T-cell (primary cell): ENCODE results near the gene PBX1. TPM values are rescaled to one million over a fixed set of nuclear protein-coding genes. Genes with fewer than 3 reads are reported as not detected.

Source experiments
- ATAC-seq, 4 experiments: fragments of 200-7000 bp in 3 of 4; fragments of 150-1000 bp in 1 of 4; cut with Tn5 transposase; replicated peaks in 1 of 4; 1 replicate in 3 of 4; 2 replicates in 1 of 4; pipeline ENCODE4 v1.10.0; 2021; ENCODE audit warnings: moderate library complexity in 3 of 4, mild to moderate bottlenecking in 2 of 4, moderate number of reproducible peaks in 1 of 4
- CTCF ChIA-PET, 2 donors: fragments of 300-600 bp; sonication (Branson Sonifier 250); formaldehyde crosslinking; loops; one replicate each; lab custom pipeline; 2022; ENCODE audit warnings: antibody characterized with exemption in 2 of 2; lab: Charles Lee
- POLR2A ChIA-PET, 2 donors: fragments of 300-600 bp; sonication (Branson Sonifier 250); formaldehyde crosslinking; loops; one replicate each; lab custom pipeline; 2022; ENCODE audit warnings: antibody characterized with exemption in 2 of 2; lab: Charles Lee
- DNase-seq, 35 experiments: peaks; one replicate each; pipeline versions ENCODE4 v3.0.0 to v3.0.0-alpha.2; 2013 to 2023
- H3K27ac ChIP-seq: one replicate; pipeline ENCODE4 v1.5.1; 2013; ENCODE audit warnings: low read length
- H3K27me3 ChIP-seq, 2 experiments: replicated peaks in 1 of 2; 1 replicate in 1 of 2; 2 replicates in 1 of 2; pipeline versions ENCODE4 v1.6.1 to v1.7.0; 2013; ENCODE audit warnings: low read length in 1 of 2, mixed read lengths in 1 of 2; ENCODE audit not compliant: control insufficient read depth in 2 of 2, insufficient read depth in 2 of 2; ENCODE audit errors: extremely low read depth in 1 of 2
- H3K36me3 ChIP-seq, 2 donors: 1 replicate in 1 of 2; 2 replicates in 1 of 2; pipeline versions ENCODE4 v1.6.1 to v1.7.0; 2013; ENCODE audit warnings: low read length in 1 of 2; ENCODE audit not compliant: control insufficient read depth in 2 of 2, insufficient read depth in 1 of 2; ENCODE audit errors: extremely low read depth in 1 of 2
- H3K4me1 ChIP-seq, 2 experiments: 1 replicate in 1 of 2; 2 replicates in 1 of 2; pipeline versions ENCODE4 v1.6.1 to v1.7.0; 2013; ENCODE audit warnings: low read length in 2 of 2, mixed read lengths in 1 of 2; ENCODE audit not compliant: insufficient read depth in 2 of 2, control insufficient read depth in 1 of 2; ENCODE audit errors: extremely low read depth in 1 of 2
- H3K4me3 ChIP-seq, 2 donors: 1 replicate in 1 of 2; 2 replicates in 1 of 2; pipeline versions ENCODE4 v1.5.1 to v1.7.0; 2013; ENCODE audit warnings: mild to moderate bottlenecking in 2 of 2, low read length in 1 of 2, moderate library complexity in 1 of 2; ENCODE audit not compliant: control insufficient read depth in 1 of 2; ENCODE audit errors: extremely low read depth in 1 of 2
- H3K9me3 ChIP-seq: 2 replicates; pipeline ENCODE4 v1.7.0; 2013
- H3K27ac Mint-ChIP-seq, 2 donors: one replicate each; pipeline ENCODE4 v1.8.0; 2020 to 2021; ENCODE audit warnings: mild to moderate bottlenecking in 2 of 2, mixed read lengths in 2 of 2
- H3K27me3 Mint-ChIP-seq, 2 donors: one replicate each; pipeline ENCODE4 v1.8.0; 2021 to 2022; ENCODE audit warnings: mixed read lengths in 2 of 2
- H3K36me3 Mint-ChIP-seq: one replicate; pipeline ENCODE4 v1.8.0; 2021; ENCODE audit warnings: mixed read lengths
- H3K4me1 Mint-ChIP-seq, 3 donors: one replicate each; pipeline ENCODE4 v1.8.0; 2020 to 2022; ENCODE audit warnings: mixed read lengths in 3 of 3, mild to moderate bottlenecking in 1 of 3
- H3K4me3 Mint-ChIP-seq, 3 donors: one replicate each; pipeline ENCODE4 v1.8.0; 2020 to 2022; ENCODE audit warnings: mild to moderate bottlenecking in 3 of 3, mixed read lengths in 3 of 3, moderate library complexity in 3 of 3
- H3K9me3 Mint-ChIP-seq, 3 donors: one replicate each; pipeline ENCODE4 v1.8.0; 2020 to 2022; ENCODE audit warnings: mixed read lengths in 3 of 3
- WGBS: methylation state at CpG from one replicate; pipeline ENCODE4 v1.1.5; 2013; ENCODE audit warnings: missing lambda C conversion rate; ENCODE audit not compliant: insufficient coverage; 5-methylcytosine and 5-hydroxymethylcytosine counted together
- total RNA-seq, 35 experiments: library from RNA in 6 of 35; stranded (reverse) in 6 of 35; fragments of 120-200 nt in 1 of 35; gene quantifications; one replicate each; pipeline versions ENCODE4 v1.2.1 to v1.2.4 and lab custom pipeline; 2013 to 2026

Gene PBX1
- total RNA-seq, 5 donors from 2014 or later (not counting 1 experiment from before 2014, with no cell fraction given) = 0.92 to 2.9 (median 1.8) TPM

DNA sequence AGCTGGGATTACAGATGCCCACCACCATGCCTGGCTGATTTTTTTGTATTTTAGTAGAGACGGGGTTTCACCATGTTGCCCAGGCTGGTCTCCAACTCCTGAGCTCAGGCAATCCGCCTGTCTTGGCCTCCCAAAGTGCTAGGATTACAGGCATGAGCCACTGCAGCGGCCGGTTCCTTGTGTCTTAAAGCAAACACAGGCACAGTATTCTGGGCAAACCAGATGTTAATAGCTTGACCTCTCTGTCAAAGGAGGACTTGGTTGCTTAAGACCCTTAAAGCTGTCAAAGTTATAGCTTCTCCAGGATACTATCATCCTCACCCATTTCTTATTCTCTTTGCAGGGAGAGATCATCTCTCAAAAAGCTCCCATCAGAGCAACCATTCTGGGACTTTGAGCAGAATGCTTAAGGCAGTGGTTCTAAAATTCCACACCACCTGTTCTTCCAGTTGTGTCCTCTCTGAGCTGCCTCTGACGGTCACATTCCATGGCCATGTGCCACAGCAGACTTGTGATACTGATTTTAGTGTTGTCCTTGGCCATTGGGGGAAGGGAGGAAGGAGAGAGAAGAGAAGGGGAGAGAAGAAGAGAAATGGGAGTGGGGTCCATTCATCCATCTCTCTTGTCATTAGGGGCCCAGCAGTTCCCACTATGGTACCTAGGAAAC is 81.8 kb downstream of the PBX1 start:
- Mint-ChIP-seq H3K4me3 (no peak overlapping the region), H3K27me3 (no peaks in the 10 kb centered on the region), H3K9me3 (peaks cover 0 to 4% (median 0%) of the 10 kb centered on the region in 3 donors), H3K27ac (no peak overlapping the region), H3K36me3 (no peaks in the 10 kb centered on the region), H3K4me1 (no peaks in the 10 kb centered on the region)
- Histone ChIP-seq H3K27ac (no peak overlapping the region), H3K4me3 (no peak overlapping the region), H3K4me1 (no peaks in the 10 kb centered on the region), H3K36me3 (no peaks in the 10 kb centered on the region), H3K27me3 (no peaks in the 10 kb centered on the region), H3K9me3 (no peaks in the 10 kb centered on the region)
- CTCF ChIA-PET = no interaction called here
- ATAC-seq (no peak), DNase-seq (no peak)
- 82% methylated on average over 4 of the region's 5 CpGs for WGBS
- POLR2A ChIA-PET = interaction anchor here in 1 of 2 donors (0.6 kb wide), 1 partner anchor 300 kb away, joined by 5 read pairs; no protein-coding TSS in a partner anchor

DNA sequence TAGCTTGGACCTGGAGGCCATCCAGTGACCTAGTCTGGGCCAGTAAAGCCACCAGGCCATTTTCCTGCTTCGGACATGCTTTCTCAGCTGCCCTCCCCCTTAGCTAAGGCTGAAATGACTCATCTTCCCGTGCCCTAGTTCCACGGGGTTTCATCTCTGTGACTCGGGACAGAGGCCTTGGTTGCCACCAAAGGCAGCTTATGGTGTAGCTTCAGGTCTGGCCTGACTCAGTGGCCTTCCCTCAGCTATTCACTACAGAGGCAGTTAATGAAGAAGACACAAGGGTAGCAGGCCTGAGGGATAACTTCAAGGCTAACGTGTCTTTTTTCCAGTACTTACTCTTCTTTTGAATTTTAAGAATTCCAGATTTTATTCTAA is 82.4 kb downstream of the PBX1 start:
- no peaks in the 10 kb centered on the region for H3K4me1 Mint-ChIP-seq
- H3K4me1 ChIP-seq = no peaks in the 10 kb centered on the region
- no peaks in the 10 kb centered on the region for H3K27me3 Mint-ChIP-seq
- ChIA-PET POLR2A (interaction anchor here in 1 of 2 donors (0.6 kb wide), 1 partner anchor 299 kb away, joined by 5 read pairs; no protein-coding TSS in a partner anchor), CTCF (no interaction called here)
- WGBS = 50% methylated on average over 3 of the region's 5 CpGs
- H3K4me3 Mint-ChIP-seq = no peak overlapping the region
- H3K27me3 ChIP-seq = no peaks in the 10 kb centered on the region
- DNase-seq = no peak
- no peaks in the 10 kb centered on the region for H3K9me3 ChIP-seq
- H3K9me3 Mint-ChIP-seq = peaks cover 0 to 4% (median 0%) of the 10 kb centered on the region in 3 donors
- no peak for ATAC-seq
- no peaks in the 10 kb centered on the region for H3K36me3 Mint-ChIP-seq
- H3K27ac Mint-ChIP-seq = no peak overlapping the region
- H3K4me3 ChIP-seq = no peak overlapping the region
- H3K36me3 ChIP-seq = no peaks in the 10 kb centered on the region
- no peak overlapping the region for H3K27ac ChIP-seq

DNA sequence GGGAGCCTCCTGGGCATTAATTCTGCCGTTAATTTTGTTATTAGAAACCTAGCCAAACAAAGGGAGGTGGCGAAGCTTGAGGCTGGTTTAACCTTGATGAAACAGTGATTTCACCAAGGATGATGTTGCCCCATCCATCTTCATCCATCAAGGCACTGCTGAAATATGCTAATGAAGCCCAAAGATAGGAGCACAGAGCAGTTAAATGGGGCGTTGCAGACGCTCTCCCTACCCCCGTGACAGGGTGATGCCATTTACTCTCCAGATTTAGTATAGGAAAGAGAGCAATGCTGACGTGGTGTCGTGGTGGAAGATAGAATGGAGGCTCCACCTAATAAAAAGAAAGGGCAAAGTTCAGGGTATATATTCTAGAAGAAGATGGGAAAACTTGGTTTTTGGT is 84.0 kb downstream of the PBX1 start:
- no peaks in the 10 kb centered on the region for H3K36me3 ChIP-seq
- POLR2A ChIA-PET = no interaction called here
- no peak overlapping the region for H3K4me3 ChIP-seq
- peaks cover 0 to 4% (median 0%) of the 10 kb centered on the region in 3 donors for H3K9me3 Mint-ChIP-seq
- CTCF ChIA-PET = no interaction called here
- no peak overlapping the region for H3K4me3 Mint-ChIP-seq
- H3K27ac ChIP-seq = no peak overlapping the region
- no peaks in the 10 kb centered on the region for H3K4me1 ChIP-seq
- no peak for DNase-seq
- no peaks in the 10 kb centered on the region for H3K4me1 Mint-ChIP-seq
- ATAC-seq = no peak
- H3K27me3 ChIP-seq = no peaks in the 10 kb centered on the region
- H3K36me3 Mint-ChIP-seq = no peaks in the 10 kb centered on the region
- H3K27me3 Mint-ChIP-seq = no peaks in the 10 kb centered on the region
- no peaks in the 10 kb centered on the region for H3K9me3 ChIP-seq
- 92% methylated on average over 6 of the region's 7 CpGs for WGBS
- H3K27ac Mint-ChIP-seq = no peak overlapping the region

DNA sequence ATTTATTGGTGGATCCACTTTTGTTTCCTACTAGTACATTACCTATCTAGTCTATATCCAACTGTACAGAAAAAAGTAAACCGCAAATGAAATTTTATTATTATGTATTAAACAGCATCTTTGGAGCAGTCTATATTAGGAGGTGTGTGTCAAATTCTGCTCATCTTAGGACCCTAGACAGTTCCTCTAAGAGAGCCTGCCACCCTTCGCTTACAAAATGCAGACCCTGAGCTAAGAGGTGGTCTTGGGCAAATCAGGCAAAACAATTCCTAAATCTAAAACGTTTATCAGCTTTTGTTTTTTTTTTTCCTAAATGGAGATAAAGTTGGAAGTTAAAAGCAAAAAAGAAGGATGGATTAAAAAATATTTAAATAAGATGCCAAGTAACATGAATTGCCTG is 85.3 kb downstream of the PBX1 start:
- Histone ChIP-seq H3K4me1 (no peaks in the 10 kb centered on the region), H3K9me3 (no peaks in the 10 kb centered on the region), H3K27ac (no peak overlapping the region), H3K27me3 (no peaks in the 10 kb centered on the region), H3K4me3 (no peak overlapping the region), H3K36me3 (no peaks in the 10 kb centered on the region)
- CTCF ChIA-PET = no interaction called here
- H3K4me1 Mint-ChIP-seq = no peaks in the 10 kb centered on the region
- no peaks in the 10 kb centered on the region for H3K36me3 Mint-ChIP-seq
- H3K4me3 Mint-ChIP-seq = no peak overlapping the region
- ATAC-seq (no peak), DNase-seq (no peak)
- no peak overlapping the region for H3K27ac Mint-ChIP-seq
- H3K27me3 Mint-ChIP-seq = no peaks in the 10 kb centered on the region
- H3K9me3 Mint-ChIP-seq = peaks cover 0 to 4% (median 0%) of the 10 kb centered on the region in 3 donors
- POLR2A ChIA-PET = interaction anchor here in 1 of 2 donors (0.6 kb wide), 1 partner anchor 1749 kb away, joined by 3 read pairs; no protein-coding TSS in a partner anchor
- WGBS = no CpG with 5 or more reads among the region's 3 CpGs

DNA sequence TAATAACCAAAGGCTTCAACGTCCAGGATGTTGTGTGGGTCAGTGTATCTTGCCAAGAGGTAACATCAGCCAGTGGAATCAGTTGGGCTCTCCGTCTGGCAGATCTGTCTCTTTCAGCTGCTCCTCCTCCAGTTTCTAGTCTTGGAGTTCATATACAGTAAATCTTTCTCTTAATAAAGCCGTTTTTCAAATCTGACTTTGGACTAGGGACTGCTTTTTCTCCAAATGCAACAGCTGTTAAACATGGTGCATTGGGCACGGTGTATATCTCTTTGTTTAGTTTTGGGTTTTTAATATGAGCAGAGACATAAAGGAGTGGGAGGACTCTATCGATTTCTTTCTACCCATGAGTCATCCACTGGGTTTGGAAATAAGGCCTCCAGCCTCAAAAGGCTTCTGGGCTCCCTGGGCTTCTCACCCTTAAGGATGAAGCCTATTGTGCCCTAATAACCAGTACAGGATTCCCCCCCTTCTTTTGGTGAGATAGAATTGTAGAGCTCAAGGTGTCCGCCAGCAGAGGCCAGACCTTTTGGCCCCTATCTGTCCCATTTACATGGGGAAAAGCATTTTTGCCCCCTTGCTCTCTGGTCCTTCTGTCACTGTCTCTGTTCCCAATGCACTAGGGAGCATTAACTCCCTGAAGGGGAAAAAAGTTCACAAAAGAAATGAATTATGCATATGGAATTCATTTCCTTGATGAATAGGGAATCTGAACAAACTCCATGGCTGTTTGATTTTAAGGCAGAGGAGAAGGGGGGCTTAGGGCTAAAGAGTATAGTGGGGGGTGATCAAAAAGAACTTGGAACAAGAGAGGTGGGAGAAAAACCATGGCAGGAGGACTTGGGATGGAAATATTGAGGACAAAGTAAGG is 86.0 kb downstream of the PBX1 start:
- DNase-seq (no peak), ATAC-seq (no peak)
- no peaks in the 10 kb centered on the region for H3K27me3 ChIP-seq
- H3K4me3 ChIP-seq = no peak overlapping the region
- no peak overlapping the region for H3K27ac ChIP-seq
- 0% methylated on average over 1 of the region's 6 CpGs for WGBS
- no peak overlapping the region for H3K27ac Mint-ChIP-seq
- H3K4me3 Mint-ChIP-seq = no peak overlapping the region
- H3K36me3 Mint-ChIP-seq = no peaks in the 10 kb centered on the region
- ChIA-PET CTCF (no interaction called here), POLR2A (interaction anchor here in 1 of 2 donors (0.6 kb wide), 1 partner anchor 1750 kb away, joined by 3 read pairs; no protein-coding TSS in a partner anchor)
- no peaks in the 10 kb centered on the region for H3K4me1 Mint-ChIP-seq
- no peaks in the 10 kb centered on the region for H3K4me1 ChIP-seq
- H3K36me3 ChIP-seq = no peaks in the 10 kb centered on the region
- H3K9me3 ChIP-seq = no peaks in the 10 kb centered on the region
- no peaks in the 10 kb centered on the region for H3K27me3 Mint-ChIP-seq
- H3K9me3 Mint-ChIP-seq = peaks cover 0 to 4% (median 0%) of the 10 kb centered on the region in 3 donors

DNA sequence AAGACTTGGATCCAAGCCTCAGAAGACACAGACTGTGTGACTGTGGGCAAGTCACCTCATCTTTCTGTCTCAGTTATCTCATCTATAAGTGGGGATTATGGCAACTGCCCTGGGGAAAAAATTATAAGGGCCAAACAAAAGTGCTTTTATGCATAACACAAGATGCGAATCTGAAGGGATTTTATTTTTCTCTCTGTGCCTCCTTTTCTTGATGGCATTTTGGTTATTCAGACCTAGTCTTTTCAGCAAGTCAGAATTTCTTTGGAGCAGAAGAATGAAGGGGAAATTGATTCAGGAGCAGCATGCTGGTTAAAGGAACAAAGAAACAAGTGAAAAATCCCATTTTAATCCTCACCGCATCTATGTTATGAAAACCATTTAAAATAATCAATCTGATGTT is 86.9 kb downstream of the PBX1 start:
- no peak for DNase-seq
- no peak overlapping the region for H3K27ac Mint-ChIP-seq
- no peaks in the 10 kb centered on the region for H3K9me3 ChIP-seq
- H3K4me3 ChIP-seq = no peak overlapping the region
- H3K36me3 Mint-ChIP-seq = no peaks in the 10 kb centered on the region
- H3K27me3 ChIP-seq = no peaks in the 10 kb centered on the region
- H3K9me3 Mint-ChIP-seq = peaks cover 0 to 4% (median 0%) of the 10 kb centered on the region in 3 donors
- H3K4me3 Mint-ChIP-seq = no peak overlapping the region
- H3K27ac ChIP-seq = no peak overlapping the region
- ChIA-PET POLR2A (no interaction called here), CTCF (no interaction called here)
- WGBS = no CpG with 5 or more reads among the region's 2 CpGs
- no peaks in the 10 kb centered on the region for H3K27me3 Mint-ChIP-seq
- H3K4me1 ChIP-seq = no peaks in the 10 kb centered on the region
- no peaks in the 10 kb centered on the region for H3K36me3 ChIP-seq
- H3K4me1 Mint-ChIP-seq = no peaks in the 10 kb centered on the region
- no peak for ATAC-seq
